GM06990 (cell line): ENCODE data around the gene CHAF1A.

Experiments
- DNase-seq: peaks from one replicate; pipeline ENCODE4 v3.0.0-alpha.2; 2011; ENCODE audit not compliant: insufficient read length; ENCODE audit errors: extremely low read depth
- H3K27me3 ChIP-seq: replicated peaks from 2 replicates; pipeline ENCODE4 v1.6.0; 2011; ENCODE audit warnings: low read length; ENCODE audit not compliant: control insufficient read depth, insufficient read depth
- H3K36me3 ChIP-seq: 2 replicates; pipeline ENCODE4 v1.5.1; 2011; ENCODE audit warnings: low read length; ENCODE audit not compliant: control insufficient read depth, insufficient read depth
- H3K4me3 ChIP-seq: replicated peaks from 2 replicates; pipeline ENCODE4 v1.5.1; 2011; ENCODE audit warnings: low read depth, mild to moderate bottlenecking, control low read depth, low read length
- TF ChIP-seq, protein P1 (sequence below): IDR thresholded peaks from 2 replicates; pipeline ENCODE4 v1.5.1; 2011; ENCODE audit warnings: low read length, control low read depth, mild to moderate bottlenecking, inconsistent platforms; ENCODE audit not compliant: insufficient read depth, poor library complexity, severe bottlenecking

Gene CHAF1A

GRCh38 chr19:4357921-4358326 lies 44.5 kb upstream of the CHAF1A start:
- TF ChIP-seq, protein P1, sequence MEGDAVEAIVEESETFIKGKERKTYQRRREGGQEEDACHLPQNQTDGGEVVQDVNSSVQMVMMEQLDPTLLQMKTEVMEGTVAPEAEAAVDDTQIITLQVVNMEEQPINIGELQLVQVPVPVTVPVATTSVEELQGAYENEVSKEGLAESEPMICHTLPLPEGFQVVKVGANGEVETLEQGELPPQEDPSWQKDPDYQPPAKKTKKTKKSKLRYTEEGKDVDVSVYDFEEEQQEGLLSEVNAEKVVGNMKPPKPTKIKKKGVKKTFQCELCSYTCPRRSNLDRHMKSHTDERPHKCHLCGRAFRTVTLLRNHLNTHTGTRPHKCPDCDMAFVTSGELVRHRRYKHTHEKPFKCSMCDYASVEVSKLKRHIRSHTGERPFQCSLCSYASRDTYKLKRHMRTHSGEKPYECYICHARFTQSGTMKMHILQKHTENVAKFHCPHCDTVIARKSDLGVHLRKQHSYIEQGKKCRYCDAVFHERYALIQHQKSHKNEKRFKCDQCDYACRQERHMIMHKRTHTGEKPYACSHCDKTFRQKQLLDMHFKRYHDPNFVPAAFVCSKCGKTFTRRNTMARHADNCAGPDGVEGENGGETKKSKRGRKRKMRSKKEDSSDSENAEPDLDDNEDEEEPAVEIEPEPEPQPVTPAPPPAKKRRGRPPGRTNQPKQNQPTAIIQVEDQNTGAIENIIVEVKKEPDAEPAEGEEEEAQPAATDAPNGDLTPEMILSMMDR, result no peak
- DNase-seq, result no peak
- H3K27me3 ChIP-seq, result no peaks in the 10 kb centered on the region
- H3K4me3 ChIP-seq, result no peak overlapping the region
- peaks cover 29% of the 10 kb centered on the region for H3K36me3 ChIP-seq

DNA sequence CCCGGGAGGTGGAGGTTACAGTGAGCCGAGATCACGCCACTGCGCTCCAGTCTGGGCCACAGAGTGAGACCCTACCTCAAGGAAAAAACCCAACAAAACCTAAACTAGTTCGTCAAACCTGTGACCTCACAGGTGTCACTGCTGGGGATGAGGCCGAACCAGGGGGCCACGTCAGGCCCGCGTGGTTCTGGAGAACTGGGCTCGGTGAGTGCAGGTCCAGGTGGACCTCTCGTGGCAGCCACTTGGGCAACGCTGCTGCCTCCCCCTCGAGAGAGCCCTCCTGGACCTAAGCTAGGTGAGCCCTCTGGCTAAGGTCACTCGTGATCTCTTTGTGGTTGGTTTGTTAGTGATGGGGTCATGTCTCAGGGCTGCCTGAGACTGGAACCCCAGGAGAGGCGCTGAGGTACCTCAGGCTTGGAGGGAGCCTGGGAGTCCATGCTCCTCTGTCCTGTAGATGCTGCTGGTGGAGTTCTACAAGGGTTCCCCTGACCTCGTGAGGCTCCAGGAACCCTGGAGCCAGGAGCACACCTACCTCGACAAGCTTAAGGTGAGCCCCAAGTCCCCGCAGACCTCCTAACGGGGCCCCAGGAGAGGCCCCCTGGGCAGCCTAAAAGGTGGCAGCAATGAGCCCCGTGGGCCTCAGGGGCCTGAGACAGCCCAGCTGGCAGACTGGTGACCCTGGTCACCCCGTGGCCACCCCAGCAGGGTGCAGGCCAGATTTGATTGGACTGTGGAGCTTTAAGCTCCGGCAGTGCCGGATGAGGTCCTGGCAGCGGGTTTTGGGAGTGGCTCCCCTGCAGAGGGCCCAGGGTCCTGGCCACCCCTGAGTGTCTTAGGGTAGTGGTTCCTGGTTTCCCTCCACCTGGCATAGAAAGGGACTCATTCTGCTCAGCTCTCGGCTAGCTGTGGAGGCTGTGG lies 43.5 kb upstream of the CHAF1A start:
- Histone ChIP-seq H3K36me3 (peaks cover 39% of the 10 kb centered on the region), H3K27me3 (no peaks in the 10 kb centered on the region), H3K4me3 (no peak overlapping the region)
- peak; percentile 2 for DNase-seq
- TF ChIP-seq, protein P1, result no peak

DNA sequence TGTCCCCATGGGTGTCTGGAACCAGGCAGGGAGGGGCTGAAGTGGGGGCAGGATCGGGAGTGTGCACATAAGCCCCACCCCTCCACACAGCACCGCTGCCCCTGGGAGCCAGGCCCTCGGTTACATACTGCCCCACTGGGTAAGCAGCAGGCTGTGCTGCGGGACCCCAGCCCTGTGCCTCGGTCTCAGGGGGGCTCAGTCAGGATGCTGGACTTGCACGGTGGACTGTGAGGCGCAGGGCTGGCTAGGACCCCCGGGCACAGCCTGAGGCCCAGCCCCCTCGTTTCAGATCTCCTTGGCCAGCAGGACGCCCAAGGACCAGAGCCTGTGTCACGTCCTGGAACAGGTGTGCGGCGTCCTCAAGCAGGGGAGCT lies 42.8 kb upstream of the CHAF1A start:
- Histone ChIP-seq H3K36me3 (peaks cover 41% of the 10 kb centered on the region), H3K27me3 (no peaks in the 10 kb centered on the region), H3K4me3 (no peak overlapping the region)
- TF ChIP-seq, protein P1, result no peak
- no peak for DNase-seq

GRCh38 chr19:4360081-4360569 lies 42.3 kb upstream of the CHAF1A start:
- DNase-seq, result peak; percentile 7
- peaks cover 44% of the 10 kb centered on the region for H3K36me3 ChIP-seq
- no peaks in the 10 kb centered on the region for H3K27me3 ChIP-seq
- TF ChIP-seq, protein P1, result no peak
- H3K4me3 ChIP-seq, result no peak overlapping the region

DNA sequence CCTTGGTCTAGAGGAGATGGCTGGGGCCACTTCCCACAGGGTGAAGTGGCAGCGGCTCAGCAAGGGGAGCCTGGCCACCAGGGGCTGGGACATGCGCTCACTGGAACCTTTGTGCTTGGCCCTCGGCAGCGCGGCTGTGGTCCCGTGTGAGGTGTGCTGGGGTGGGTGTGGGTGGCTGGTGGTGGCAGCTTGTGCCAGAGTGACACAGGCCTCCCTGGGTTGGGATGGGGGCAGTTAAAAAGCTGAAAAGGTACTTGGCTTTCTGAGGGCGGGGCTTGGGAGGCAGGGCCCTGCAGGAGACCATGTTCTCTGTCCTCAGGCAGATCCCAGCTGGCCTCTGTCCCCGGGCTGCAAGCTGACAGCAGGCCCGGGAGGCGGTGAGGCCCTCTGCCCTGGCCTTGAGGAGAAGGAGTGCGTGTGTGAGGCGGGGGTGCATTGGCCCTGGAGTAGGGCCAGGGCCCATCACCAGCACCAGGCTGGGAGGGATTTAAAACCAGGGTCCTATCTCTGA lies 41.7 kb upstream of the CHAF1A start:
- TF ChIP-seq, protein P1, result no peak
- no peak overlapping the region for H3K4me3 ChIP-seq
- H3K27me3 ChIP-seq, result no peaks in the 10 kb centered on the region
- peak; percentile 19 for DNase-seq
- peaks cover 47% of the 10 kb centered on the region for H3K36me3 ChIP-seq
